MCF 10A (cell line): ENCODE measurements around the gene TBATA. TPM values are rescaled to one million over a fixed set of nuclear protein-coding genes. Genes with fewer than 3 reads are reported as not detected.

Source experiments
- BruUV-seq: library from RNA; stranded (reverse); fragments of 400-500 nt; replicated peaks from 2 replicates; lab custom pipeline; 2021; lab: Mats Ljungman, UMichigan
- CTCF ChIA-PET: fragments of 300-600 bp; sonication (Branson Sonifier 250); formaldehyde crosslinking; extraction: SDS; loops from one replicate; lab custom pipeline; 2021; ENCODE audit warnings: antibody characterized with exemption, inconsistent platforms; lab: Yijun Ruan, JAX
- POLR2A ChIA-PET: fragments of 300-600, 350-650 bp; sonication (Branson Sonifier 250); formaldehyde crosslinking; extraction: SDS; loops from one replicate; lab custom pipeline; 2020; ENCODE audit warnings: antibody characterized with exemption, inconsistent platforms; lab: Yijun Ruan, JAX
- DNase-seq: peaks from one replicate; pipeline ENCODE4 v3.0.0-alpha.2; 2018; ENCODE audit not compliant: unreplicated experiment
- H3K27ac Mint-ChIP-seq: one replicate; pipeline ENCODE4 v1.8.0; 2022; ENCODE audit warnings: mild to moderate bottlenecking, low read depth, mixed read lengths; ENCODE audit not compliant: unreplicated experiment
- H3K27me3 Mint-ChIP-seq: one replicate; pipeline ENCODE4 v1.8.0; 2022; ENCODE audit warnings: mixed read lengths; ENCODE audit not compliant: insufficient read depth, unreplicated experiment
- H3K36me3 Mint-ChIP-seq: one replicate; pipeline ENCODE4 v1.8.0; 2022; ENCODE audit warnings: mild to moderate bottlenecking, moderate library complexity, mixed read lengths; ENCODE audit not compliant: insufficient read depth, unreplicated experiment
- H3K4me1 Mint-ChIP-seq: one replicate; pipeline ENCODE4 v1.8.0; 2022; ENCODE audit warnings: mixed read lengths; ENCODE audit not compliant: insufficient read depth, unreplicated experiment
- H3K4me3 Mint-ChIP-seq: one replicate; pipeline ENCODE4 v1.8.0; 2022; ENCODE audit warnings: mild to moderate bottlenecking, moderate library complexity, mixed read lengths; ENCODE audit not compliant: unreplicated experiment
- H3K9me3 Mint-ChIP-seq: one replicate; pipeline ENCODE4 v1.8.0; 2022; ENCODE audit warnings: mixed read lengths; ENCODE audit not compliant: unreplicated experiment
- intact Hi-C: fragments of 100-400 bp; cut with micrococcal nuclease; formaldehyde crosslinking; loops from 2 replicates; pipeline ENCODE4 v1.14.1; 2022
- total RNA-seq: library from RNA; stranded (reverse); gene quantifications from 2 replicates; pipeline ENCODE4 v1.2.3, GENCODE V29; 2022
- TF ChIP-seq, protein P1 (sequence below): fragments of 200-600 bp; IDR thresholded peaks from one replicate; pipeline ENCODE4 v1.8.0; 2022; ENCODE audit warnings: antibody characterized with exemption, mild to moderate bottlenecking; ENCODE audit not compliant: unreplicated experiment

The TBATA gene
- total RNA-seq, 1 experiment from 2014 or later = not detected

DNA sequence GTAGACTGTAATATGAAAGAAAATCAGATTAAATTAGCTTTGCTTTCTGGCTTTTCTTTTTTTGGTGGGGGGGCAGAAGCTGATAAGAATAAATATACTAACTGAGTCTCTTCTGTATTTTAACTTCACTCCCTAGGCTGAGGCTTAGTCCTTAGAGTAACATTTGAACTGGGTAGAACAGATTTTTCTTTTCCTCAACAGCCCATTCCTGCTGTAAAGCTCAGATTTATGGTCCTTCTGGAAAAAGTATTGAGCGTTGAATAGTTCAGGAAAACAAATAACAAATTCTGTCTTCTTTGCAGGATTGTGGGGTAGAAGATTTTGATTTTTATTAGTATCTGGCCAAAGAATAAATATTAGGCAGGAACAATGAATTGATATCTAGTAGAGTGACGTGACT, 48.4 kb upstream of the TBATA start:
- Mint-ChIP-seq H3K27ac (no peak overlapping the region), H3K4me3 (no peak overlapping the region), H3K27me3 (no peaks in the 10 kb centered on the region), H3K9me3 (no peaks in the 10 kb centered on the region), H3K4me1 (peaks cover 21% of the 10 kb centered on the region), H3K36me3 (peaks cover 10% of the 10 kb centered on the region)
- no peak for DNase-seq
- TF ChIP-seq, protein P1, sequence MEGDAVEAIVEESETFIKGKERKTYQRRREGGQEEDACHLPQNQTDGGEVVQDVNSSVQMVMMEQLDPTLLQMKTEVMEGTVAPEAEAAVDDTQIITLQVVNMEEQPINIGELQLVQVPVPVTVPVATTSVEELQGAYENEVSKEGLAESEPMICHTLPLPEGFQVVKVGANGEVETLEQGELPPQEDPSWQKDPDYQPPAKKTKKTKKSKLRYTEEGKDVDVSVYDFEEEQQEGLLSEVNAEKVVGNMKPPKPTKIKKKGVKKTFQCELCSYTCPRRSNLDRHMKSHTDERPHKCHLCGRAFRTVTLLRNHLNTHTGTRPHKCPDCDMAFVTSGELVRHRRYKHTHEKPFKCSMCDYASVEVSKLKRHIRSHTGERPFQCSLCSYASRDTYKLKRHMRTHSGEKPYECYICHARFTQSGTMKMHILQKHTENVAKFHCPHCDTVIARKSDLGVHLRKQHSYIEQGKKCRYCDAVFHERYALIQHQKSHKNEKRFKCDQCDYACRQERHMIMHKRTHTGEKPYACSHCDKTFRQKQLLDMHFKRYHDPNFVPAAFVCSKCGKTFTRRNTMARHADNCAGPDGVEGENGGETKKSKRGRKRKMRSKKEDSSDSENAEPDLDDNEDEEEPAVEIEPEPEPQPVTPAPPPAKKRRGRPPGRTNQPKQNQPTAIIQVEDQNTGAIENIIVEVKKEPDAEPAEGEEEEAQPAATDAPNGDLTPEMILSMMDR = no peak
- BruUV-seq = no TSS peak
- POLR2A ChIA-PET = interaction anchor here (0.6 to 3.0 kb wide), 3 partner anchors 16 to 663 kb away, joined by 3 to 15 read pairs (median 4); partner anchors contain the start of gene SAR1A
- intact Hi-C loops = no loop called here
- CTCF ChIA-PET = interaction anchor here (2.1 kb wide), 1 partner anchor 46 kb away, joined by 8 read pairs; no protein-coding TSS in a partner anchor

DNA sequence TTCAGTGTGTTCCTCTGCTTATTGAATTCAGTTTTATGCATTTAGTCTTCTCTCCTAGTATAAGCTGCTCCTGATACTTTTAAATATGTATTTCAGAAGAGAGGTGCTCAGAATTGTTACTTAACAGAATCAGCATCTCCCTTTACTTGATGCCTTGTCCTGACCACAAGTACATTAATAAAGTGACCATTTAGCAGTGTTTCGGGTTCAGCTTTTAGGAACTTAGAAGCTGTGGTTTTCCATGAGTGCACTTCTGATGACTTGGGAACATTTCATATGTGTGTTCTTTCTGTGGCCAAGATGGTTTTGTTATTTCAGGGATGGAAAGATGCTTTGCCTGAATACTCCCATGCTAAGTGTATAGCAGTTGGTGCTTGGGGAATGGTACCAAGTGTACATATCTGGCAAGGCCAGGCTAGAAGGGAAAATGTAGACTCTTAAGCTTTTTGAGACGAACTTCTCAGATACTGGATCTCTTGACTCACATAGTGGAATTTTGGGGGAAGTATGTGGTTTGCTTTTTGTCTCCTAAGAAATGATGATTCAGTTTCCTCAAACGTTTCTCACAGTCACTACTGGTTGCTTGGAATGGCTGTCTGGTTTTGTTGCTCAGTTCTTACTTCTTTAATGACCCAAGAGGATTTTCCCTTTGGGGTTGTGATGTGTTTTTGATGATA, 47.8 kb upstream of the TBATA start:
- no peak overlapping the region for H3K4me3 Mint-ChIP-seq
- no peaks in the 10 kb centered on the region for H3K27me3 Mint-ChIP-seq
- peak; percentile 46 for DNase-seq
- peaks cover 4% of the 10 kb centered on the region for H3K36me3 Mint-ChIP-seq
- no peak overlapping the region for H3K27ac Mint-ChIP-seq
- BruUV-seq = no TSS peak
- no peaks in the 10 kb centered on the region for H3K9me3 Mint-ChIP-seq
- ChIA-PET POLR2A (interaction anchor here (0.6 to 3.0 kb wide), 3 partner anchors 11 to 663 kb away, joined by 3 to 15 read pairs (median 4); partner anchors contain the start of gene SAR1A), CTCF (interaction anchor here (2.1 kb wide), 1 partner anchor 47 kb away, joined by 8 read pairs; no protein-coding TSS in a partner anchor)
- TF ChIP-seq, protein P1 = no peak
- intact Hi-C loops = no loop called here
- peaks cover 21% of the 10 kb centered on the region for H3K4me1 Mint-ChIP-seq

DNA sequence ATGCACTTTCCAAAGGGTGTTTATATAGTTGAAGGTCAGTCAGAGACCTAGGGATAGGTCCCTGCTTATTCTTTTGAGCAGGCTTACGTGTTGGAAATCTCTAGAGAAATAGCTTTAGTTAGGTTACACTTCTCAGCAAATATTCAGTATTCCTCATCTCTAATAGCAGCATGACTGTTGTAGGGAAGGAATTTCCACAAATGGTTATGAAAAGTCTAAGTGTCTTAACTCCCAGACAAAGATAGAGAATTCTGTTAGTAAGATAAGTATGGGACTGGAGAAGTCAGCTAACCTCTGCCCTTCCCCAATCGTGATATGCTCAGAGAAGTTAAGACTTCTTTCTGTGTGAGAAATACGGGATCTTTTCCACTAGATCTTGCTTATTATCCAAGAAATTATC, 47.0 kb upstream of the TBATA start:
- intact Hi-C loops = no loop called here
- no peak for DNase-seq
- Mint-ChIP-seq H3K27ac (no peak overlapping the region), H3K4me3 (no peak overlapping the region), H3K4me1 (peaks cover 21% of the 10 kb centered on the region), H3K36me3 (peaks cover 6% of the 10 kb centered on the region), H3K27me3 (no peaks in the 10 kb centered on the region), H3K9me3 (no peaks in the 10 kb centered on the region)
- BruUV-seq = no TSS peak
- POLR2A ChIA-PET = interaction anchor here (0.6 to 3.0 kb wide), 4 partner anchors 10 to 52 kb away, joined by 3 to 15 read pairs (median 3); no protein-coding TSS in a partner anchor
- TF ChIP-seq, protein P1 = no peak
- CTCF ChIA-PET = interaction anchor here (0.6 to 2.1 kb wide), 3 partner anchors 11 to 48 kb away, joined by 3 to 8 read pairs (median 4); no protein-coding TSS in a partner anchor

DNA sequence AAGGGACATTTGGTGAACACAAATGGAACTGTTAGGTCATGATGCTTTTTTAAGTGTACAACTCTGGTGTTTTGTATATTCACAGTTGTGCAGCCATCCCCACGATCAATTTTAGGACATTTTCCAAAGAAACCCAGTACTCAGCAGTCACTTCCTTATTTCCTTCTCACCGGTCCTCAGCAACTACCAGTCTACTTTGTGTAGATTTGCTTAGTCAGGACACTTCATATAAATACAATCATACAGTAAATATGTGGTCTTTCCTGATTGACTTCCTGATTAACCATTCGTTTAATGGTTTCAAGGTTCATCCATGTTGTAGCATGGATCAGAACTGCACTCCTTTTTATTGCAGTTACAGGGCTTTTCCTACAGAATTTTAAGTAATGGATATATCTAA, 45.0 kb upstream of the TBATA start:
- Mint-ChIP-seq H3K27ac (no peak overlapping the region), H3K4me1 (peaks cover 12% of the 10 kb centered on the region), H3K27me3 (no peaks in the 10 kb centered on the region), H3K9me3 (no peaks in the 10 kb centered on the region), H3K36me3 (peaks cover 17% of the 10 kb centered on the region), H3K4me3 (no peak overlapping the region)
- intact Hi-C loops = no loop called here
- POLR2A ChIA-PET = no interaction called here
- BruUV-seq = no TSS peak
- CTCF ChIA-PET = no interaction called here
- DNase-seq = no peak
- TF ChIP-seq, protein P1 = no peak
